HepG2 (cell line): ENCODE measurements around the gene IRAK1BP1. TPM values are rescaled to one million over a fixed set of nuclear protein-coding genes. Genes with fewer than 3 reads are reported as not detected.

Experiments used
- ATAC-seq: fragments of 200-7000 bp; cut with Tn5 transposase; 3 replicates; pipeline ENCODE4 v1.9.1; 2020; ENCODE audit warnings: mild to moderate bottlenecking, moderate library complexity
- BruUV-seq: library from RNA; stranded (reverse); fragments of 400-500 nt; replicated peaks from 2 replicates; lab custom pipeline; 2021; lab: Mats Ljungman, UMichigan
- CTCF ChIA-PET: fragments of 300-600 bp; formaldehyde crosslinking; extraction: SDS; loops from one replicate; lab custom pipeline; 2021; ENCODE audit warnings: low total read pairs, inconsistent platforms, low intra/inter-chr PET ratio; lab: Yijun Ruan, JAX
- POLR2A ChIA-PET: fragments of 350-600 bp; sonication (Branson Sonifier 250); formaldehyde crosslinking; loops from one replicate; lab custom pipeline; 2020; ENCODE audit warnings: antibody characterized with exemption, inconsistent platforms; lab: Yijun Ruan, JAX
- DNase-seq: peaks from one replicate; pipeline ENCODE4 v3.0.0-alpha.2; 2015; ENCODE audit warnings: low spot score
- FAIRE-seq: peaks from 3 replicates; lab custom pipeline; 2011; peaks lifted over from hg19 to GRCh38; lab: Jason Lieb, UNC
- H2AFZ ChIP-seq: one replicate; pipeline ENCODE4 v1.6.1; 2011; ENCODE audit warnings: low read length, inconsistent platforms
- H3K27ac ChIP-seq: fragments of 300-600 bp; 3 replicates; pipeline ENCODE4 v1.8.0; 2011; ENCODE audit warnings: mixed run types, mild to moderate bottlenecking, mixed read lengths, low read length, inconsistent platforms; ENCODE audit not compliant: insufficient read depth; ENCODE audit errors: extremely low read length
- H3K27me3 ChIP-seq, 2 experiments: fragments of 200-600 bp in 1 of 2; 2 replicates in 1 of 2; 3 replicates in 1 of 2; pipeline versions ENCODE4 v1.6.0 to v1.8.0; 2011; ENCODE audit warnings: low read length in 2 of 2, mild to moderate bottlenecking in 2 of 2, moderate library complexity in 2 of 2, inconsistent platforms in 1 of 2; ENCODE audit not compliant: insufficient read depth in 2 of 2, control insufficient read depth in 1 of 2
- H3K36me3 ChIP-seq, 2 experiments: fragments of 200-600 bp in 1 of 2; replicated peaks in 1 of 2; 2 replicates in 1 of 2; 3 replicates in 1 of 2; pipeline versions ENCODE4 v1.5.1 to v1.8.0; 2011; ENCODE audit warnings: low read length in 2 of 2, inconsistent platforms in 1 of 2; ENCODE audit not compliant: insufficient read depth in 2 of 2, control insufficient read depth in 1 of 2
- H3K4me1 ChIP-seq: 2 replicates; pipeline ENCODE4 v1.5.1; 2012; ENCODE audit warnings: low read length, inconsistent platforms; ENCODE audit not compliant: insufficient read depth
- H3K4me2 ChIP-seq: 2 replicates; pipeline ENCODE4 v1.6.0; 2011; ENCODE audit warnings: low read depth, low read length, inconsistent platforms
- H3K4me3 ChIP-seq, 3 experiments: fragments of 200-600 bp in 1 of 3; sonication (generic), shearing (Covaris generic) in 1 of 3; replicated peaks in 1 of 3; 2 replicates each; pipeline ENCODE4 v1.5.1; 2011 to 2016; ENCODE audit warnings: low read length in 3 of 3, inconsistent platforms in 2 of 3, low read depth in 2 of 3, mild to moderate bottlenecking in 2 of 3, control low read depth in 1 of 3, mixed read lengths in 1 of 3; ENCODE audit not compliant: insufficient read depth in 1 of 3
- H3K79me2 ChIP-seq: one replicate; pipeline ENCODE4 v1.6.1; 2011; ENCODE audit warnings: low read length, inconsistent platforms; ENCODE audit not compliant: insufficient read depth
- H3K9ac ChIP-seq: 2 replicates; pipeline ENCODE4 v1.6.0; 2011; ENCODE audit warnings: mild to moderate bottlenecking, low read depth, low read length, inconsistent platforms; ENCODE audit not compliant: insufficient read depth
- H3K9me3 ChIP-seq: 2 replicates; pipeline ENCODE4 v1.5.1; 2012; ENCODE audit warnings: mild to moderate bottlenecking, low read length
- H4K20me1 ChIP-seq: 2 replicates; pipeline ENCODE4 v1.6.0; 2011; ENCODE audit warnings: inconsistent platforms, mild to moderate bottlenecking, low read length, moderate library complexity; ENCODE audit not compliant: insufficient read depth
- KDM5B ChIP-seq: sonication (generic); formaldehyde crosslinking; IDR thresholded peaks from 2 replicates; pipeline ENCODE4 v1.4.0; 2020; ENCODE audit warnings: missing genetic modification reagents, mild to moderate bottlenecking, borderline replicate concordance
- NR2F1 ChIP-seq, 2 experiments: fragments of 450-650 bp in 1 of 2; formaldehyde crosslinking in 1 of 2; IDR thresholded peaks; 2 replicates each; pipeline versions ENCODE4 v1.5.0 to v1.6.1; 2016 to 2020; ENCODE audit warnings: mild to moderate bottlenecking in 1 of 2, missing compliant biosample characterization in 1 of 2, missing genetic modification reagents in 1 of 2, moderate library complexity in 1 of 2
- PHF20 ChIP-seq: sonication (generic); formaldehyde crosslinking; IDR thresholded peaks from 2 replicates; pipeline ENCODE4 v1.5.0; 2020; ENCODE audit warnings: mild to moderate bottlenecking, missing genetic modification reagents
- PHF8 ChIP-seq: sonication (generic); formaldehyde crosslinking; IDR thresholded peaks from 2 replicates; pipeline ENCODE4 v1.5.0; 2020; ENCODE audit warnings: missing genetic modification reagents
- SNAPC2 ChIP-seq: sonication (generic); formaldehyde crosslinking; IDR thresholded peaks from 2 replicates; pipeline ENCODE4 v1.8.1; 2022; ENCODE audit warnings: mild to moderate bottlenecking, missing genetic modification reagents
- TCF7 ChIP-seq: sonication (generic); IDR thresholded peaks from 2 replicates; pipeline ENCODE4 v1.6.1; 2016; ENCODE audit warnings: antibody characterized with exemption, low read depth
- ZC3H4 ChIP-seq: sonication (generic); formaldehyde crosslinking; IDR thresholded peaks from 2 replicates; pipeline ENCODE4 v1.4.0; 2020; ENCODE audit warnings: missing genetic modification reagents, borderline replicate concordance
- ZFY ChIP-seq: sonication (generic); formaldehyde crosslinking; IDR thresholded peaks from 2 replicates; pipeline ENCODE4 v1.4.0; 2020; ENCODE audit warnings: missing genetic modification reagents
- ZNF550 ChIP-seq: sonication (generic); formaldehyde crosslinking; IDR thresholded peaks from 2 replicates; pipeline ENCODE4 v1.4.0; 2020; ENCODE audit warnings: mild to moderate bottlenecking, missing genetic modification reagents, borderline replicate concordance
- ZNF7 ChIP-seq: IDR thresholded peaks from 2 replicates; pipeline ENCODE4 v1.6.1; 2016; ENCODE audit warnings: missing biosample characterization, missing genetic modification reagents
- ZNF709 ChIP-seq: sonication (generic); formaldehyde crosslinking; IDR thresholded peaks from 2 replicates; pipeline ENCODE4 v1.5.0; 2020; ENCODE audit warnings: mild to moderate bottlenecking, missing genetic modification reagents
- ZNF713 ChIP-seq: sonication (generic); formaldehyde crosslinking; IDR thresholded peaks from 2 replicates; pipeline ENCODE4 v1.4.0; 2020; ENCODE audit warnings: mild to moderate bottlenecking, missing genetic modification reagents
- ZNF761 ChIP-seq: sonication (generic); formaldehyde crosslinking; conservative IDR thresholded peaks from 2 replicates; pipeline ENCODE4 v1.4.0; 2020; ENCODE audit warnings: mild to moderate bottlenecking, missing genetic modification reagents
- ZSCAN12 ChIP-seq: sonication (generic); formaldehyde crosslinking; IDR thresholded peaks from 2 replicates; pipeline ENCODE4 v1.9.0; 2021; ENCODE audit warnings: mild to moderate bottlenecking, missing genetic modification reagents
- ZSCAN25 ChIP-seq: sonication (generic); formaldehyde crosslinking; IDR thresholded peaks from 2 replicates; pipeline ENCODE4 v1.8.0; 2022; ENCODE audit warnings: mild to moderate bottlenecking, missing genetic modification reagents
- in situ Hi-C: cut with HindIII; loops from 2 replicates; pipeline ENCODE4 v1.10.0; 2017; ENCODE audit warnings: low pct_unique_long_range_greater_than_20kb; ENCODE audit not compliant: extremely low pct_ligation_motif_present
- intact Hi-C: fragments of 100-400 bp; cut with micrococcal nuclease; formaldehyde crosslinking; loops from one replicate; pipeline ENCODE4 v1.10.0; 2022; ENCODE audit not compliant: unreplicated experiment
- polyA plus RNA-seq, 8 experiments: library from polyadenylated mRNA; depleted of rRNA in 3 of 8; stranded (reverse) in 7 of 8; unstranded in 1 of 8; fragments of >200 nt; fragmentation: Illumina TruSeq in 4 of 8; extraction: Trizol in 4 of 8; gene quantifications; 2 replicates each; pipeline versions ENCODE4 v1.2.1 to v1.2.3, GENCODE V29; 2011 to 2016; ENCODE audit warnings: low read depth in 4 of 8, missing spikeins in 1 of 8, mixed read lengths in 1 of 8; ENCODE audit not compliant: insufficient read depth in 1 of 8
- total RNA-seq, 5 experiments: library from RNA; depleted of rRNA; stranded (reverse); fragments of >200 nt; fragmentation: Illumina TruSeq; extraction: Trizol; gene quantifications; 2 replicates each; pipeline ENCODE4 v1.2.3, GENCODE V29; 2016; ENCODE audit warnings: low read depth in 1 of 5
- TF ChIP-seq, protein P1 (sequence below): sonication (generic); formaldehyde crosslinking; IDR thresholded peaks from 2 replicates; pipeline ENCODE4 v1.4.0; 2020; ENCODE audit warnings: missing genetic modification reagents, mild to moderate bottlenecking, borderline replicate concordance
- TF ChIP-seq, protein P2 (sequence below): sonication (generic); formaldehyde crosslinking; IDR thresholded peaks from 2 replicates; pipeline ENCODE4 v1.8.1; 2022; ENCODE audit warnings: low read depth, mild to moderate bottlenecking, missing genetic modification reagents
- TF ChIP-seq, protein P3 (sequence below), 2 experiments: sonication (generic) in 1 of 2; formaldehyde crosslinking in 1 of 2; IDR thresholded peaks; 2 replicates each; pipeline versions ENCODE4 v1.4.0 to v1.6.1; 2018 to 2020; ENCODE audit warnings: missing genetic modification reagents in 2 of 2, borderline replicate concordance in 1 of 2, low read depth in 1 of 2, mild to moderate bottlenecking in 1 of 2, missing biosample characterization in 1 of 2
- TF ChIP-seq, protein P4 (sequence below): sonication (generic); formaldehyde crosslinking; IDR thresholded peaks from 2 replicates; pipeline ENCODE4 v1.8.0; 2023; ENCODE audit warnings: mild to moderate bottlenecking, missing genetic modification reagents

The IRAK1BP1 gene
- total and polyA plus RNA-seq, 2 of the 13 experiments (the other 11 are each of a cell fraction or from before 2014, with no cell fraction given), result 0.86 to 1.5 TPM

DNA sequence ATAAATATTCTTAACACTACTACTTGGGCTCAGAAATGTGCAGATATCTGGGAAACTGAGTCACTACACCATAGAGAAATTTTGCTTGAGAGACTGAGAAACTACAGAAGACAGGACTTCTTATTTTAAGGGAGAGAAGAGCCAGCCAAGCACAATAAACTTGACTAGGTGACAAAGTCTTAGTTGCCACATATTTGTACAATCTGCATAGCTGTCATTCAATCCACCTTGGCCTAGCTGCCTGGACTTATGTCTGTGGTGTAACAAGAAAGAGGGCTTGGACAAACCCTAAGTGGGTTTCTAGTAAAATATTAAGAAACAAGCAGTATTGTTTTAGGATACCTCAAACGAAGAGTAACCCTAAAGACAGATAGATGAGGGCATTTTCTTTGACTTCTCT lies 21.8 kb upstream of the IRAK1BP1 start (continued):
- TF ChIP-seq, protein P1, sequence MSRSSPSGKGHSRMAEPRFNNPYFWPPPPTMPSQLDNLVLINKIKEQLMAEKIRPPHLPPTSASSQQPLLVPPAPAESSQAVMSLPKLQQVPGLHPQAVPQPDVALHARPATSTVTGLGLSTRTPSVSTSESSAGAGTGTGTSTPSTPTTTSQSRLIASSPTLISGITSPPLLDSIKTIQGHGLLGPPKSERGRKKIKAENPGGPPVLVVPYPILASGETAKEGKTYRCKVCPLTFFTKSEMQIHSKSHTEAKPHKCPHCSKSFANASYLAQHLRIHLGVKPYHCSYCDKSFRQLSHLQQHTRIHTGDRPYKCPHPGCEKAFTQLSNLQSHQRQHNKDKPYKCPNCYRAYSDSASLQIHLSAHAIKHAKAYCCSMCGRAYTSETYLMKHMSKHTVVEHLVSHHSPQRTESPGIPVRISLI (CRISPR knock-in tag), result no peak
- TF ChIP-seq SNAPC2 (CRISPR knock-in tag), result no peak
- TF ChIP-seq ZFY, result no peak

DNA sequence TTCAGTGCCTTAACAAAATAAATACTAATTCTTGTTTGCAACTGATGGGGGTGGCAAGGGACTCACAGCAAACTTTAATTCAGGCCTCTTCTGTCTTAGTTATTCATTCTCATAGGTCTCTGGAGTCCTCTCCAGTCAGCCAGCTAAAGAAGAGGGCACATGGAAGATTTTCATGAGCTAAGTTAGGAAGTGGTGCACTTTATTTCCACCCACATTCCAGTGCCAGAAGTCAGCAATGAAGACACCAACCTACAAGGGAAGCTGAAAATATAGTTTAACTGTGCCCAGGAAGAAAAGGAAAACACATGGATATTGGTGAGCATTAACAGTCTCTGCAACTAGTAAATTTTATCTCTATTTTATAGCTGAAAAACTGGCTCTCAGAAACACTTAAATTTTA lies 16.7 kb upstream of the IRAK1BP1 start:
- no peaks in the 10 kb centered on the region for H3K4me1 ChIP-seq
- no peak overlapping the region for H3K27ac ChIP-seq
- DNase-seq (no peak), ATAC-seq (no peak), FAIRE-seq (no peak)
- H3K27me3 ChIP-seq, result no peaks in the 10 kb centered on the region
- in situ Hi-C loops, result no loop called here
- no peak overlapping the region for H3K4me2 ChIP-seq
- no peaks in the 10 kb centered on the region for H3K36me3 ChIP-seq
- CTCF ChIA-PET, result no interaction called here
- H3K9ac ChIP-seq, result no peak overlapping the region
- no peaks in the 10 kb centered on the region for H3K79me2 ChIP-seq
- no peaks in the 10 kb centered on the region for H3K9me3 ChIP-seq
- no peaks in the 10 kb centered on the region for H4K20me1 ChIP-seq
- H3K4me3 ChIP-seq, result no peak overlapping the region
- POLR2A ChIA-PET, result no interaction called here
- intact Hi-C loops, result no loop called here
- no TSS peak for BruUV-seq
- no peak overlapping the region for H2AFZ ChIP-seq
- TF ChIP-seq, protein P2, sequence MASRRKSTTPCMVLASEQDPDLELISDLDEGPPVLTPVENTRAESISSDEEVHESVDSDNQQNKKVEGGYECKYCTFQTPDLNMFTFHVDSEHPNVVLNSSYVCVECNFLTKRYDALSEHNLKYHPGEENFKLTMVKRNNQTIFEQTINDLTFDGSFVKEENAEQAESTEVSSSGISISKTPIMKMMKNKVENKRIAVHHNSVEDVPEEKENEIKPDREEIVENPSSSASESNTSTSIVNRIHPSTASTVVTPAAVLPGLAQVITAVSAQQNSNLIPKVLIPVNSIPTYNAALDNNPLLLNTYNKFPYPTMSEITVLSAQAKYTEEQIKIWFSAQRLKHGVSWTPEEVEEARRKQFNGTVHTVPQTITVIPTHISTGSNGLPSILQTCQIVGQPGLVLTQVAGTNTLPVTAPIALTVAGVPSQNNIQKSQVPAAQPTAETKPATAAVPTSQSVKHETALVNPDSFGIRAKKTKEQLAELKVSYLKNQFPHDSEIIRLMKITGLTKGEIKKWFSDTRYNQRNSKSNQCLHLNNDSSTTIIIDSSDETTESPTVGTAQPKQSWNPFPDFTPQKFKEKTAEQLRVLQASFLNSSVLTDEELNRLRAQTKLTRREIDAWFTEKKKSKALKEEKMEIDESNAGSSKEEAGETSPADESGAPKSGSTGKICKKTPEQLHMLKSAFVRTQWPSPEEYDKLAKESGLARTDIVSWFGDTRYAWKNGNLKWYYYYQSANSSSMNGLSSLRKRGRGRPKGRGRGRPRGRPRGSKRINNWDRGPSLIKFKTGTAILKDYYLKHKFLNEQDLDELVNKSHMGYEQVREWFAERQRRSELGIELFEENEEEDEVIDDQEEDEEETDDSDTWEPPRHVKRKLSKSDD (CRISPR knock-in tag), result no peak
- TF ChIP-seq, protein P3, sequence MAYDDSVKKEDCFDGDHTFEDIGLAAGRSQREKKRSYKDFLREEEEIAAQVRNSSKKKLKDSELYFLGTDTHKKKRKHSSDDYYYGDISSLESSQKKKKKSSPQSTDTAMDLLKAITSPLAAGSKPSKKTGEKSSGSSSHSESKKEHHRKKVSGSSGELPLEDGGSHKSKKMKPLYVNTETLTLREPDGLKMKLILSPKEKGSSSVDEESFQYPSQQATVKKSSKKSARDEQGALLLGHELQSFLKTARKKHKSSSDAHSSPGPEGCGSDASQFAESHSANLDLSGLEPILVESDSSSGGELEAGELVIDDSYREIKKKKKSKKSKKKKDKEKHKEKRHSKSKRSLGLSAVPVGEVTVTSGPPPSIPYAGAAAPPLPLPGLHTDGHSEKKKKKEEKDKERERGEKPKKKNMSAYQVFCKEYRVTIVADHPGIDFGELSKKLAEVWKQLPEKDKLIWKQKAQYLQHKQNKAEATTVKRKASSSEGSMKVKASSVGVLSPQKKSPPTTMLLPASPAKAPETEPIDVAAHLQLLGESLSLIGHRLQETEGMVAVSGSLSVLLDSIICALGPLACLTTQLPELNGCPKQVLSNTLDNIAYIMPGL (CRISPR knock-in tag; IDR thresholded peaks at IDR 0.05; ENCODE audit: borderline replicate concordance in 1 of 2, low read depth in 1 of 2), result no peak
- TF ChIP-seq ZNF761 (CRISPR knock-in tag) (no peak), NR2F1 (CRISPR knock-in tag; IDR thresholded peaks at IDR 0.05) (no peak), ZNF709 (CRISPR knock-in tag) (no peak), ZNF7 (CRISPR knock-in tag) (no peak), TCF7 (no peak), KDM5B (no peak), ZNF550 (CRISPR knock-in tag) (no peak), ZNF713 (CRISPR knock-in tag) (no peak), PHF20 (CRISPR knock-in tag) (no peak), ZSCAN12 (CRISPR knock-in tag) (no peak), ZSCAN25 (no peak), PHF8 (CRISPR knock-in tag) (no peak), ZC3H4 (CRISPR knock-in tag) (no peak)
- TF ChIP-seq, protein P4, sequence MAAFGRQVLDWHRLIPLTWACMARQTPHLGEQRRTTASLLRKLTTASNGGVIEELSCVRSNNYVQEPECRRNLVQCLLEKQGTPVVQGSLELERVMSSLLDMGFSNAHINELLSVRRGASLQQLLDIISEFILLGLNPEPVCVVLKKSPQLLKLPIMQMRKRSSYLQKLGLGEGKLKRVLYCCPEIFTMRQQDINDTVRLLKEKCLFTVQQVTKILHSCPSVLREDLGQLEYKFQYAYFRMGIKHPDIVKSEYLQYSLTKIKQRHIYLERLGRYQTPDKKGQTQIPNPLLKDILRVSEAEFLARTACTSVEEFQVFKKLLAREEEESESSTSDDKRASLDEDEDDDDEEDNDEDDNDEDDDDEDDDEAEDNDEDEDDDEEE, result no peak
